Lower leg skin (tissue), 4 donors: Measurements from ENCODE around the gene PLEKHH2. TPM values are rescaled to one million over a fixed set of nuclear protein-coding genes. Genes with fewer than 3 reads are reported as not detected.

ENCODE experiments used
- DNase-seq, 2 donors: peaks; one replicate each; pipeline ENCODE4 v3.0.0-alpha.2; 2019; ENCODE audit warnings: low spot score in 2 of 2
- H3K4me3 ChIP-seq: fragments of 200-600 bp; sonication (generic); 2 replicates; pipeline ENCODE4 v1.5.1; 2017; ENCODE audit warnings: mild to moderate bottlenecking, low read depth; ENCODE audit not compliant: poor library complexity, severe bottlenecking
- CTCF ChIP-seq, 3 donors: fragments of 450-650 bp; IDR thresholded peaks; one replicate each; pipeline ENCODE4 v1.5.1; 2016; ENCODE audit warnings: antibody characterized with exemption in 3 of 3, mild to moderate bottlenecking in 3 of 3, moderate library complexity in 2 of 3
- POLR2A ChIP-seq, 2 donors: fragments of 450-650 bp; IDR thresholded peaks; one replicate each; pipeline ENCODE4 v1.6.1; 2016 to 2017; ENCODE audit warnings: antibody characterized with exemption in 2 of 2, mild to moderate bottlenecking in 1 of 2, moderate library complexity in 1 of 2
- WGBS, 2 donors: methylation state at CpG; one replicate each; pipeline ENCODE4 v1.1.5; 2018; 5-methylcytosine and 5-hydroxymethylcytosine counted together
- intact Hi-C: fragments of 100-400 bp; cut with DNase I; formaldehyde crosslinking; loops from one replicate; pipeline ENCODE4 v1.15.0; 2023; ENCODE audit warnings: low total_unique reads
- total RNA-seq, 4 donors: library from RNA; depleted of rRNA; stranded (reverse); fragments of >200 nt; gene quantifications; one replicate each; pipeline ENCODE4 v1.1.0, GENCODE V29; 2016

PLEKHH2 gene
- total RNA-seq, 4 donors from 2014 or later: 10.4 to 17.6 (median 15.4) TPM

GRCh38 chr2:43604674-43605073 is 32.4 kb upstream of the PLEKHH2 start:
- no peak overlapping the region for H3K4me3 ChIP-seq
- DNase-seq: no peak
- no peak for TF ChIP-seq POLR2A (IDR thresholded peaks at IDR 0.05)
- no peak for TF ChIP-seq CTCF (IDR thresholded peaks at IDR 0.05)
- intact Hi-C loops: no loop called here
- 68% methylated on average over 4 of the region's 4 CpGs for WGBS, 2 donors

- no peak for DNase-seq
- intact Hi-C loops: no loop called here
- 8 to 13% methylated on average over 2 of the region's 2 CpGs for WGBS, 2 donors
- no peak overlapping the region for H3K4me3 ChIP-seq
- TF ChIP-seq POLR2A (IDR thresholded peaks at IDR 0.05): no peak
Measured at GRCh38 chr2:43605079-43605655, 31.9 kb upstream of the PLEKHH2 start.

- TF ChIP-seq CTCF (IDR thresholded peaks at IDR 0.05) (no peak), POLR2A (IDR thresholded peaks at IDR 0.05) (no peak)
- WGBS, 2 donors: 89 to 90% methylated on average over 5 of the region's 5 CpGs
- no peak for DNase-seq
- no peak overlapping the region for H3K4me3 ChIP-seq
- intact Hi-C loops: no loop called here
Measured at GRCh38 chr2:43605851-43606250, 31.2 kb upstream of the PLEKHH2 start.

GRCh38 chr2:43609290-43609918 is 27.7 kb upstream of the PLEKHH2 start:
- intact Hi-C loops: no loop called here
- no peak for DNase-seq
- H3K4me3 ChIP-seq: no peak overlapping the region
- WGBS, 2 donors: 33 to 44% methylated on average over 6 of the region's 6 CpGs
- TF ChIP-seq CTCF (IDR thresholded peaks at IDR 0.05) (peak in 1 of 3 donors; percentile 68), POLR2A (IDR thresholded peaks at IDR 0.05) (no peak)

GRCh38 chr2:43610361-43610760 is 26.7 kb upstream of the PLEKHH2 start:
- TF ChIP-seq POLR2A (IDR thresholded peaks at IDR 0.05): no peak
- no peak for TF ChIP-seq CTCF (IDR thresholded peaks at IDR 0.05)

GRCh38 chr2:43611987-43612894 is 24.8 kb upstream of the PLEKHH2 start:
- intact Hi-C loops: no loop called here
- WGBS, 2 donors: 66 to 67% methylated on average over 13 to 14 of the region's 14 CpGs
- H3K4me3 ChIP-seq: no peak overlapping the region
- TF ChIP-seq POLR2A (IDR thresholded peaks at IDR 0.05) (no peak), CTCF (IDR thresholded peaks at IDR 0.05) (peak in 1 of 3 donors; percentile 54)
- peak; percentile 77 to 91 for DNase-seq

More at GRCh38 chr2:43610361-43610760, 26.7 kb upstream of the PLEKHH2 start:
- intact Hi-C loops: no loop called here
- 95 to 100% methylated on average over 4 of the region's 4 CpGs for WGBS, 2 donors
- no peak overlapping the region for H3K4me3 ChIP-seq
- DNase-seq: no peak
